Hepatocyte (in vitro differentiated cells): ENCODE results near the gene TMEM150C.

ENCODE experiments used
- CTCF ChIP-seq: fragments of 200-600 bp; sonication (generic); IDR thresholded peaks from 2 replicates; pipeline ENCODE4 v1.5.1; 2016; ENCODE audit warnings: antibody characterized with exemption, mild to moderate bottlenecking; ENCODE audit not compliant: poor library complexity
- EZH2phosphoT487 ChIP-seq: fragments of 200-600 bp; sonication (generic); IDR thresholded peaks from one replicate; pipeline ENCODE4 v1.6.1; 2018; ENCODE audit warnings: antibody characterized with exemption, mild to moderate bottlenecking, low read depth, moderate library complexity; ENCODE audit not compliant: unreplicated experiment, severe bottlenecking

- TF ChIP-seq CTCF, result no peak
- no peak for TF ChIP-seq EZH2phosphoT487
Observed at GRCh38 chr4:82592639-82593038, 30.9 kb upstream of the TMEM150C start.
